AG10803 (cell line): ENCODE measurements around the gene DIS3L.
"Not testable (repeated sequence)": the region's sequence is repeated elsewhere in the genome, so short reads cannot be mapped to it uniquely, and the experiment has no call there.

ENCODE experiments used
- DNase-seq: peaks from one replicate; pipeline ENCODE4 v3.0.0; 2010; ENCODE audit warnings: low read depth
- H3K4me3 ChIP-seq: 2 replicates; pipeline ENCODE4 v1.5.1; 2011; ENCODE audit warnings: mild to moderate bottlenecking, low read length, control low read depth
- TF ChIP-seq, protein P1 (sequence below): conservative IDR thresholded peaks from 2 replicates; pipeline ENCODE4 v1.5.1; 2011; ENCODE audit warnings: mild to moderate bottlenecking, low read length, control low read depth, inconsistent platforms

Gene DIS3L

DNA sequence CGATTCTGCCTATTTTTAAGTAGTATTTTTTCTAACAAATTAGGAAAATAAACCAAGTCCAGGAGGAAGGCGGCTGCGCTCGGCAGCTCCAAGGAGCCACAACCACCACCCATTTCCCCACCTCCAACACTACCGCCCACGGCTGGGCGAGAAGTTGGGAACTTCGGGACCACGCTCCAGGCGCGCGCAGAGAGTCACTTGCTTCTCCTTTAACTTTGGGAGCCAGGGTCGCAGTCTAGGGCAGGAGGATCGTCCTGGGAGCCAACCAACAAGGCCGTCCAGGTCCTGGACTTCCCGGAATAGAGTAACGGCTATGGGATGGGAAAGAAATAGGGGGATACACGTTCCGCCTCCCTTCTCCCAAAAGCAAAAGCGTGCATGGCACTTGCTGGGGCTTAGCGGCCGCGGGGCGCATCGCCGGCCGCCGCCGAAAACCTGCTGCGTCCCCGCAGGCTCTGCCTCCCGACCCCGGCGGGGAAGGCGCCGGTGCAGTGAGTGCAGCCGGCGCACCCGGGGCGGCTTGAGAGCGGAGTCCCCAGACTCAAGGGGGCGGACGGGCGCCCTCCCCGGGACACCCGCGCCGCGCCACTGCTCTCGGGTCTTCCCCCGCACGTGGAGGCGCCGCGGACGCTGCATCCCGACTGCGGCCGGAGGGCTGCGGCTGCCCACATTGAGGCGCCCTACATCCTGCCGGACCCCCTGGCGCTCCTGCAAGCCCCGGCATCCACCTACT lies 40.5 kb upstream of the DIS3L start:
- peak overlapping the region; percentile 52 for H3K4me3 ChIP-seq
- no peak for DNase-seq
- TF ChIP-seq, protein P1, sequence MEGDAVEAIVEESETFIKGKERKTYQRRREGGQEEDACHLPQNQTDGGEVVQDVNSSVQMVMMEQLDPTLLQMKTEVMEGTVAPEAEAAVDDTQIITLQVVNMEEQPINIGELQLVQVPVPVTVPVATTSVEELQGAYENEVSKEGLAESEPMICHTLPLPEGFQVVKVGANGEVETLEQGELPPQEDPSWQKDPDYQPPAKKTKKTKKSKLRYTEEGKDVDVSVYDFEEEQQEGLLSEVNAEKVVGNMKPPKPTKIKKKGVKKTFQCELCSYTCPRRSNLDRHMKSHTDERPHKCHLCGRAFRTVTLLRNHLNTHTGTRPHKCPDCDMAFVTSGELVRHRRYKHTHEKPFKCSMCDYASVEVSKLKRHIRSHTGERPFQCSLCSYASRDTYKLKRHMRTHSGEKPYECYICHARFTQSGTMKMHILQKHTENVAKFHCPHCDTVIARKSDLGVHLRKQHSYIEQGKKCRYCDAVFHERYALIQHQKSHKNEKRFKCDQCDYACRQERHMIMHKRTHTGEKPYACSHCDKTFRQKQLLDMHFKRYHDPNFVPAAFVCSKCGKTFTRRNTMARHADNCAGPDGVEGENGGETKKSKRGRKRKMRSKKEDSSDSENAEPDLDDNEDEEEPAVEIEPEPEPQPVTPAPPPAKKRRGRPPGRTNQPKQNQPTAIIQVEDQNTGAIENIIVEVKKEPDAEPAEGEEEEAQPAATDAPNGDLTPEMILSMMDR = no peak

DNA sequence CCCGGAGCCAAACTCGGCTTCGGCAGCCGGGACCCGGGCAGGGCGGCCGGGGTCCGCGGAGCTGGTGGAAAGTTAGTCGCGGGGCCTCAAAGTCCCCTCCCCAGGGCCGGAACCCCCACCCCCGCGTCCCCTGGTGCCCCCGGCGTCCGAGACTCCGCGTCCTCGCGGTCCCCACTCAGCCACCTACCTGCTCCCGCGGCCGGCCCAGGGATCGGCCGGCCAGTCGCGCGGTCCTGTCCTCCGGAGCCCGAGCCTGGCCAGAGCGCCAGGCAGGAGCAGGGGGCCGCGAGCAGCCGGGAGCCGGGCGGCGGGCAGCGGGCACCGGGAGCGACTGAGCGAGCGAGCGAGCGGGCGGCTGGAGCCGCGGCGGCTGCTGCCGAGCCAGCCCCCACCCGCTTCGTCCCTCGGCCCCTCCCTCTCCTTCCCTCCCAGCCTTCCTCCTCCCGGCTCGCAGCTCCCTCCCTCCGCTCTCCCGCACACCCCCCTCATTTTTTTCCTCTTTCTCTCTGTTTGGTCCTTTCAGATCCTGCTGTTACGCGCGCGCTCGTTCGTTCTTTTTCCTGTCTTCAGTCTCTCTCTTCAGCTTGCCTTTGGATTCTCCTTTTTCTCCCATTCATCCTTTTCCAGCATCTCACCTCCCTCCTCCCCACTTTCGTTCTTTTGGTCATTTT lies 39.8 kb upstream of the DIS3L start, which contains the start of gene MEGF11:
TSS of gene MEGF11 (minus strand) at position 333 of the 671 bp plus-strand sequence. CDS start 125,347 bp downstream, outside the sequence.
- TF ChIP-seq, protein P1 = no peak
- DNase-seq = peak; percentile 24
- peak within 1 kb of the TSS; percentile 52 for H3K4me3 ChIP-seq

DNA sequence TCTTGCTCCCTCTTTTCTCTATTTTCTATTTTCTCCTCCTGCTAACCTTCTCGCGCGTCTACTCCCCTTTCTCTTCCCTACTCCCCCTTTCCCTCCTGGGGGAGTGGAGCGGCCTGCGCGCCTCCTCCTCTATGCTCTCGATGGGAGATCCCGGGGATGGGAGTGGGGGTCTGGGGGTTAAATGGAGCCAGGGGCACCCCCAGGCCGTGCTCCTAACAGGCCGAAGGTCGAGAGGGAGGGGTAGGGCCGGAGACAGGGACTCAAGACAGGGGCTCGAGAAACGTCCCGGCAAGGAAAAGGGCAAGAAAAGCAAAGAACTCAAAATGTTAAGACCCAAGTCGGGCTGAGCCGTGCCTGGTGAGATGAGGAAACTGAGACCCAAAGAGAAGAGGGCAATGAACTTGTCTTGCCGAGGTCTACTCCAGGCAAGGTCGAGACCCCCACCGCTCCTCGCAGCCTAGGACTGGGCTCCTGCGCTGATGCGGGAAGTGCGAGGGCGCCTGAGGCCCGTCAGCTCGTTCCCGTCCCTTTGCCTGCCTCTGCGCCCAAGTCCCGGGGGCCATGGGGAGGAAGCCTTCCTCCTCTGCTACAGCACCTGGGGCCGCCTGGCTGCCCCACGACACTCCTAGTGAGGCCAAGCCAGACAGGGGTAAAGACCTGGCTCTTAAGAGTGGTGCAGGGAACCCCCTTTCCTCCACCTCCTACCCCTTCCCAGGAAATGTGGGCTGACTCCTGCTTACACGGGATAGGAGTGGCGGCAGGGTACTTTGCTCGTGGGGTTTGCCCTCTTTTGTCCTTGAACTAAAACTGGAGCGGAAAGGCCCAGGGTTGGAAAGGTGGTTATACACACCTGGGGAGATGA lies 39.0 kb upstream of the DIS3L start:
- DNase-seq = no peak
- TF ChIP-seq, protein P1 = no peak
- peak overlapping the region; percentile 46 for H3K4me3 ChIP-seq

DNA sequence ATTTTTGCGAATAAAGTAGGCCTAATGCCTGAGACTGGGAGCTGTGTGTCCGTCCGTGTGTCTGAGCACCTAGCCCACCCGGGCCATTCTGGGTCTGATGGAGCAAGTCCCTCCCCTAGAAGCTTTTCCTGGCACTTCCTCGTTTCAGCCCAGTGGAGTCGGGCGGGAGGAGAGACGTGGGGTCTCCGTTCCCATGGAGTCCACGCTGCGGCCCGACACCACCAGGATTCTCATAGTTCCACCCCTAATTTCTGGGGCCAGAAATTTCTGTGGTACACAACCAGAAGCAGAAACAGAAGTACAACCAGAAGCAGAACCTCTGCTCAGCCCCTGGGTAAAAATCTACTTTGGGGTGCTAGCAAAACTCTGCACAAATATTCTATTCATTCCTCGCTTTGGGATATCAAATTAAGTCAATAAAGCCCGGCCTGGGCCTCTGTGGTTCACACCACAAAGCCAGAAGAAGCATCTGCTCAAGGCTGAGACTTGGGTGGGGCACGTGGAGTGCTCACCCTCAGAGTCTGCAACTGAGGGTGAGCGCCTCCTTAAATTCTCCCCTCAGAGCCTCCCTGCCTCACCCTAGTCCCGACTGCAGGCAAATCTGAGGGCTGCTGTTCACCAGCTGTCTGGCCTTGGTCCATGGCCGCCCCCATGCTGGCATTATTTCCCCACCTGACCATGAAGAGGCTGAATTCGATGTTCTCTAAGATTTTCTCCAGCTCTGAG lies 38.3 kb upstream of the DIS3L start:
- no peak for DNase-seq
- H3K4me3 ChIP-seq = no peak overlapping the region
- TF ChIP-seq, protein P1 = no peak

DNA sequence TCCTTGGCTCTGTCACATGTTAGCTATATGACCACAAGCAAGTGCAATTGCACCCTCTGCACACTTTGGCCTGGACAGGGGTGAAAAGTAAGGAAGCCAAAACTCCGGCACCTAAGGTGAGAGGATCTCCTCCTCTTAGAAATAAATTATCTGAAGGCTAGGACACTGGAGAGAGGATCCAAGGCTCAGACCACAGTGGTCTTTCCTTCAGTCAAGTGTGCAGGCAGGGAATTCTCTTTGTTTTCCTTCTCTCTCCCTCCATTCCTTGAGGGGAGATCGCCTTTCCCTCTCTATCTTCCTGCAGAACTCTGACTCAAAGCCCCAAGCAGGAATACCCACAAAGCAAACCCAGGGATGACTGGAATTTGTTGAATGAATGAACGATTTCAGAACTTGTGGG lies 36.7 kb upstream of the DIS3L start:
- no peak overlapping the region for H3K4me3 ChIP-seq
- DNase-seq = no peak
- TF ChIP-seq, protein P1 = no peak

DNA sequence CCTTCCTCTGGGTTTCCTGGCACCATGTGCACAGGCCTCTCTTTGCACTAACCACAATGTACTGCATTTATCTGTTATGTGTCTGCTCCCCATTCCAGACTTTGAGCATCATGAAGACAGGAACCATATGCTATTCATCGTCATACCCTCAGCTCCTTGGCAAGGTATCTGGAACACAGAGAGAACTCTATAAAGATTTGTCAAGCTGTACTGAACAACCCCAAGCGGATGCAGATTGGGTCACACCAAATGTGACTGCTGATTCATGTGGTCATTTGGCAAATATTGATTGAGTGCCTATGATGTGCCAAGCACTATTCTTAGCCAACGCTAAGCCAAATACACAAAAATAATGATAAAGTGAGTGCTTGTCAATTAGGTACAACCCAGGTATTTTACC lies 32.3 kb upstream of the DIS3L start:
- DNase-seq = no peak
- no peak overlapping the region for H3K4me3 ChIP-seq
- TF ChIP-seq, protein P1 = no peak

DNA sequence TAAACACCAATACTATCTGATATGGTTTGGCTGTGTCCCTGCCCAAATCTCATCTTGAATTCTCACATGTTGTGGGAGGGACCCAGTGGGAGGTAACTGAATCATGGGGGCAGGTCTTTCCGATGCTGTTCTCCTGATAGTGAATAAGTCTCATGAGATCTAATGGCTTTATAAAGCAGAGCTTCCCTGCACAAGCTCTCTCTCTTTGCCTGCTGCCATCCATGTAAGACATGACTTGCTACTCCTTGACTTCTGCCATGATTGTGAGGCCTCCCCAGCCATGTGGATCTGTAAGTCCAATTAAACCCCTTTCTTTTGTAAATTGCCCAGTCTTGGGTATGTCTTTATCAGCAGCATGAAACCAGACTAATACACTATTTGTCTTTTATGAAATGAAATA lies 30.5 kb upstream of the DIS3L start:
- H3K4me3 ChIP-seq, DNase-seq: not testable (repeated sequence)
